Fibroblast of lung (primary cell): Measurements from ENCODE around the gene ADPRH. TPM values are rescaled to one million over a fixed set of nuclear protein-coding genes. Genes with fewer than 3 reads are reported as not detected.
A peak's percentile ranks its signal among the peaks of the same experiment; 100 is the strongest.

ENCODE experiments used
- DNase-seq, 2 donors: peaks; one replicate each; pipeline versions ENCODE4 v3.0.0 to v3.0.0-alpha.2; 2010; ENCODE audit warnings: low read depth in 2 of 2
- H2AFZ ChIP-seq: 2 replicates; pipeline ENCODE4 v1.5.1; 2012; ENCODE audit warnings: low read length, control low read depth, inconsistent platforms
- H3K27ac ChIP-seq: 2 replicates; pipeline ENCODE4 v1.5.1; 2011; ENCODE audit warnings: low read length, control low read depth; ENCODE audit not compliant: insufficient read depth
- H3K27me3 ChIP-seq: 2 replicates; pipeline ENCODE4 v1.5.1; 2011; ENCODE audit warnings: mild to moderate bottlenecking, low read length; ENCODE audit not compliant: control insufficient read depth, insufficient read depth
- H3K36me3 ChIP-seq: 2 replicates; pipeline ENCODE4 v1.5.1; 2011; ENCODE audit warnings: low read length; ENCODE audit not compliant: control insufficient read depth, insufficient read depth
- H3K4me1 ChIP-seq: 2 replicates; pipeline ENCODE4 v1.5.1; 2011; ENCODE audit warnings: low read length; ENCODE audit not compliant: control insufficient read depth, insufficient read depth; ENCODE audit errors: extremely low read depth
- H3K4me2 ChIP-seq: 2 replicates; pipeline ENCODE4 v1.5.1; 2011; ENCODE audit warnings: low read length, control low read depth; ENCODE audit not compliant: insufficient read depth; ENCODE audit errors: extremely low read depth
- H3K4me3 ChIP-seq, 4 experiments: fragments of 200-600 bp in 1 of 4; sonication (generic) in 1 of 4; replicated peaks in 1 of 4; 2 replicates each; pipeline ENCODE4 v1.5.1; 2011 to 2016; ENCODE audit warnings: low read length in 4 of 4, low read depth in 3 of 4, mild to moderate bottlenecking in 3 of 4, control low read depth in 2 of 4, inconsistent platforms in 1 of 4, mixed read lengths in 1 of 4; ENCODE audit not compliant: insufficient read depth in 1 of 4; ENCODE audit errors: control extremely low read depth in 1 of 4
- H3K79me2 ChIP-seq: 2 replicates; pipeline ENCODE4 v1.5.1; 2012; ENCODE audit warnings: mild to moderate bottlenecking, low read length, inconsistent platforms; ENCODE audit not compliant: control insufficient read depth, insufficient read depth
- H3K9ac ChIP-seq: 2 replicates; pipeline ENCODE4 v1.5.1; 2011; ENCODE audit warnings: mild to moderate bottlenecking, low read length, control low read depth; ENCODE audit not compliant: insufficient read depth
- H3K9me3 ChIP-seq: 2 replicates; pipeline ENCODE4 v1.5.1; 2012; ENCODE audit warnings: low read depth, low read length; ENCODE audit not compliant: control insufficient read depth, insufficient read depth
- H4K20me1 ChIP-seq: 2 replicates; pipeline ENCODE4 v1.5.1; 2011; ENCODE audit warnings: low read length; ENCODE audit not compliant: control insufficient read depth, insufficient read depth; ENCODE audit errors: extremely low read depth
- EZH2 ChIP-seq: IDR thresholded peaks from 2 replicates; pipeline ENCODE4 v1.5.1; 2012; ENCODE audit warnings: low read length, control low read depth, mild to moderate bottlenecking; ENCODE audit errors: missing control alignments
- polyA plus RNA-seq, 2 donors: library from polyadenylated mRNA; depleted of rRNA in 1 of 2; stranded (reverse) in 1 of 2; unstranded in 1 of 2; fragments of >200 nt; gene quantifications; 2 replicates each; pipeline ENCODE4 v1.2.1, GENCODE V29; 2011 to 2012; ENCODE audit warnings: missing spikeins in 1 of 2
- total RNA-seq: library from RNA; depleted of rRNA; stranded (reverse); fragments of >200 nt; gene quantifications from 2 replicates; pipeline ENCODE4 v1.2.1, GENCODE V29; 2014
- TF ChIP-seq, protein P1 (sequence below), 2 donors: IDR thresholded peaks in 1 of 2; conservative IDR thresholded peaks in 1 of 2; 1 replicate in 1 of 2; 2 replicates in 1 of 2; pipeline ENCODE4 v1.5.1; 2011 to 2012; ENCODE audit warnings: low read length in 2 of 2, control low read depth in 1 of 2, inconsistent platforms in 1 of 2, low read depth in 1 of 2, mild to moderate bottlenecking in 1 of 2

Gene ADPRH
- total and polyA plus RNA-seq, 2 donors (not counting 1 experiment from before 2014, with no cell fraction given), result 1.1 to 7.4 TPM

DNA sequence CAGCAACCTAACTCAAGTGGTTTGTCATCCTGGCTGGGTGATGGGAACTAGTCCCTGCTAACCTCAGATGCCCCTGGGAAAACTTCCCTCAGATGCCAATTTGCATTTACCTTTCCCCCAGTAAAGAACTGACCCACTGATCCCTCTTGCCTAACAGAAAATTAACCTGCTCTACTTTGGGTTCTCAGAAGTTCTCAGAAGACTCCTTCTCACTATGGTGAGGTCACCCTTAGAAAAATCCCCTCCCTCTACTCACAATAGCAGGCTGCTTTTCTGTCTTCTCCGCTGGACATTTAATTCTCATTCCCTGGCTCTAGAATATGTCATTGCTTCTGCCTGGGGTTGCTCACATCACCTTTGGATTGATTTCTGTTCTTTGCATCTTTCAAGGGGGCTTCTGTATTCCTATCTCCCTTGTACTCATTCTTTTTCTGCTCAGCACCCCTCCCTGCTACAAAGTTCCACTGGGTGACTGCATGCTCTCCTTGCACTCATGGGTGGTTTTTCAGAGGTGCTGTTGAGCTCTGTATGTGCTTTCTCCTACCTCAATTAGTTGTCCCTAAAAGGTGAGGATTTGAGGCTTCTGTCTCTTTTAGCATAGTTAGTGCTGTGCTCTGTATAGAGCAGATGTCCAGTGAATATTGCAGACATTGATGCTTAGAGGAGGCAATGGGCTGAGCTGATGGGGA, 19.3 kb downstream of the ADPRH start:
- Histone ChIP-seq H3K27me3 (no peaks in the 10 kb centered on the region), H3K4me1 (no peaks in the 10 kb centered on the region), H2AFZ (no peak overlapping the region), H3K36me3 (no peaks in the 10 kb centered on the region), H3K79me2 (no peaks in the 10 kb centered on the region), H4K20me1 (no peaks in the 10 kb centered on the region), H3K27ac (no peak overlapping the region), H3K4me3 (no peak overlapping the region), H3K4me2 (no peak overlapping the region), H3K9me3 (no peaks in the 10 kb centered on the region), H3K9ac (no peak overlapping the region)
- no peak for DNase-seq
- TF ChIP-seq, protein P1, sequence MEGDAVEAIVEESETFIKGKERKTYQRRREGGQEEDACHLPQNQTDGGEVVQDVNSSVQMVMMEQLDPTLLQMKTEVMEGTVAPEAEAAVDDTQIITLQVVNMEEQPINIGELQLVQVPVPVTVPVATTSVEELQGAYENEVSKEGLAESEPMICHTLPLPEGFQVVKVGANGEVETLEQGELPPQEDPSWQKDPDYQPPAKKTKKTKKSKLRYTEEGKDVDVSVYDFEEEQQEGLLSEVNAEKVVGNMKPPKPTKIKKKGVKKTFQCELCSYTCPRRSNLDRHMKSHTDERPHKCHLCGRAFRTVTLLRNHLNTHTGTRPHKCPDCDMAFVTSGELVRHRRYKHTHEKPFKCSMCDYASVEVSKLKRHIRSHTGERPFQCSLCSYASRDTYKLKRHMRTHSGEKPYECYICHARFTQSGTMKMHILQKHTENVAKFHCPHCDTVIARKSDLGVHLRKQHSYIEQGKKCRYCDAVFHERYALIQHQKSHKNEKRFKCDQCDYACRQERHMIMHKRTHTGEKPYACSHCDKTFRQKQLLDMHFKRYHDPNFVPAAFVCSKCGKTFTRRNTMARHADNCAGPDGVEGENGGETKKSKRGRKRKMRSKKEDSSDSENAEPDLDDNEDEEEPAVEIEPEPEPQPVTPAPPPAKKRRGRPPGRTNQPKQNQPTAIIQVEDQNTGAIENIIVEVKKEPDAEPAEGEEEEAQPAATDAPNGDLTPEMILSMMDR (conservative IDR thresholded peaks at IDR 0.05 in 1 of 2, IDR thresholded peaks at IDR 0.05 in 1 of 2; ENCODE audit: low read depth in 1 of 2, low read length in 2 of 2), result no peak
- no peak for TF ChIP-seq EZH2

DNA sequence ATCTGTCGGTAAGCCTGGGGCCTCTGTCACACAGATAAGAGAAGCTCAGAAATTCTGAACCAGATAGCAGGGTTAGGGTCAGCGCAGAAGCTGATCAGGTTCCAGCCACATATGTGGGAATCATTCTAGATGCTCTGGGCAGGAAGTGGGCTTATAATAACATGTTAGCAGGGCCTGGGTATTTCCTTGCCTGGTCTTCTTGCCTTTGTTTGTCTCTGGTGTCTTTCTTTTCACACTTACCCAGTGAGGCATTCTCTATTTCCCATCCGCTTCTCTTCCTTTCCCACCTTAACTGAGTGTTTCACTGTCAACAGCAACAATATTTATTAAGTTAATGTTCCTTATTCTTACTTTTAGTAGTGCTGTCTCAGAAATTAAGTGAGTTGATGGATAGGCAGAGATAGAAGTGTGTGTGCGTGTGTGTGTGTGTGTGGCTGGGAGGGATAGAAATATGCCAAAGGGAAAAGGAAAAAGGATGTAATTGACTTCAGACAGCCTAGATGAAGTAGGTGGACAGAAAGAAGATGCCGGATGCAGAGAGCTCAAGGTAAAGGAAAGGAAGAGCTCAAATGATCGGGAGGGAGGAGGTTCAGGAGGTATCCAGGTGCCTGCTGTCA, 20.4 kb downstream of the ADPRH start:
- no peaks in the 10 kb centered on the region for H3K9me3 ChIP-seq
- no peak overlapping the region for H3K4me3 ChIP-seq
- no peaks in the 10 kb centered on the region for H3K36me3 ChIP-seq
- H3K27ac ChIP-seq, result no peak overlapping the region
- no peak overlapping the region for H2AFZ ChIP-seq
- H3K4me2 ChIP-seq, result no peak overlapping the region
- no peak overlapping the region for H3K9ac ChIP-seq
- no peak for DNase-seq
- H3K27me3 ChIP-seq, result no peaks in the 10 kb centered on the region
- no peak for TF ChIP-seq EZH2
- TF ChIP-seq, protein P1 (conservative IDR thresholded peaks at IDR 0.05 in 1 of 2, IDR thresholded peaks at IDR 0.05 in 1 of 2; ENCODE audit: low read depth in 1 of 2, low read length in 2 of 2), result no peak
- H4K20me1 ChIP-seq, result no peaks in the 10 kb centered on the region
- no peaks in the 10 kb centered on the region for H3K4me1 ChIP-seq
- H3K79me2 ChIP-seq, result no peaks in the 10 kb centered on the region

DNA sequence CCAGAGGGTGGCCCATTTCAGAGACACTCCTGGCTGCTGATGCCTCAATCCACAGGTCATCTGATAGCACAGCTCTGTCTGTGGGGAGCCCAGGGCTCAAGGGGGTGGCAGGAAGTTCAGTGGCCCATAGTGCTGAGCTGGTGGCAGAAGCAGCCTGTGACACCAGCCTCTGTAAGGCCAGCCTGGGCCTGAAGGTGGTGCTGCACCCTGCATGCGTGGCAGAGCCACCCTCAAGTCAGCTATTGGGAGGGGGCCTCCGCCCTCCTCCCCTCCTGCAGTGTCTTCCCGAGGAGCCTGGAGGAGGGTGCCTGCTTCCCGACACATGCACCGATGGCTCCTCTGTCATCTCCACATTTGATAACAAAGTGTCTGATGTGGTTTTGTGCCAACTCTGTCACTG, 21.4 kb downstream of the ADPRH start:
- Histone ChIP-seq H3K36me3 (no peaks in the 10 kb centered on the region), H3K9ac (no peak overlapping the region), H3K27me3 (no peaks in the 10 kb centered on the region), H4K20me1 (no peaks in the 10 kb centered on the region), H3K27ac (no peak overlapping the region), H3K79me2 (no peaks in the 10 kb centered on the region), H3K4me3 (no peak overlapping the region), H3K4me2 (no peak overlapping the region), H2AFZ (no peak overlapping the region), H3K9me3 (no peaks in the 10 kb centered on the region), H3K4me1 (no peaks in the 10 kb centered on the region)
- TF ChIP-seq, protein P1 (conservative IDR thresholded peaks at IDR 0.05 in 1 of 2, IDR thresholded peaks at IDR 0.05 in 1 of 2; ENCODE audit: low read depth in 1 of 2, low read length in 2 of 2), result peak; percentile 22 to 28
- TF ChIP-seq EZH2, result no peak
- no peak for DNase-seq
